Neuronal stem cell (in vitro differentiated cells): ENCODE data around the gene CEP112.

Experiments used
- DNase-seq: peaks from one replicate; pipeline ENCODE4 v3.0.0-alpha.2; 2013; ENCODE audit warnings: low spot score
- H2AFZ ChIP-seq: one replicate; pipeline ENCODE4 v1.6.1; 2013; ENCODE audit warnings: mild to moderate bottlenecking, low read length, inconsistent platforms
- H2AK5ac ChIP-seq: 2 replicates; pipeline ENCODE4 v1.6.1; 2013; ENCODE audit warnings: low read depth, mild to moderate bottlenecking, inconsistent platforms, low read length, moderate library complexity, mixed read lengths
- H2BK120ac ChIP-seq: 2 replicates; pipeline ENCODE4 v1.6.1; 2013; ENCODE audit warnings: low read depth, mild to moderate bottlenecking, inconsistent platforms, low read length, moderate library complexity, mixed read lengths
- H2BK12ac ChIP-seq: one replicate; pipeline ENCODE4 v1.6.1; 2013; ENCODE audit warnings: low read length, inconsistent platforms
- H2BK15ac ChIP-seq: 2 replicates; pipeline ENCODE4 v1.6.1; 2013; ENCODE audit warnings: mild to moderate bottlenecking, low read length, inconsistent platforms, mixed read lengths
- H2BK5ac ChIP-seq: one replicate; pipeline ENCODE4 v1.6.1; 2013; ENCODE audit warnings: inconsistent platforms, mild to moderate bottlenecking, low read length, moderate library complexity
- H3K14ac ChIP-seq: one replicate; pipeline ENCODE4 v1.6.1; 2013; ENCODE audit warnings: low read length, inconsistent platforms
- H3K18ac ChIP-seq: 2 replicates; pipeline ENCODE4 v1.6.1; 2013; ENCODE audit warnings: low read length, inconsistent platforms
- H3K23ac ChIP-seq: 2 replicates; pipeline ENCODE4 v1.6.1; 2013; ENCODE audit warnings: low read depth, mild to moderate bottlenecking, mixed read lengths, low read length, inconsistent platforms; ENCODE audit not compliant: poor library complexity
- H3K27ac ChIP-seq: replicated peaks from 3 replicates; pipeline ENCODE4 v1.5.1; 2013; ENCODE audit warnings: low read length, inconsistent platforms
- H3K27me3 ChIP-seq, 3 experiments: 2 replicates each; pipeline ENCODE4 v1.6.1; 2013; ENCODE audit warnings: low read length in 3 of 3, mild to moderate bottlenecking in 2 of 3, inconsistent platforms in 1 of 3, low read depth in 1 of 3, mixed read lengths in 1 of 3, moderate library complexity in 1 of 3; ENCODE audit not compliant: control insufficient read depth in 3 of 3, insufficient read depth in 3 of 3
- H3K36me3 ChIP-seq, 2 donors: replicated peaks in 1 of 2; 2 replicates each; pipeline ENCODE4 v1.6.1; 2013; ENCODE audit warnings: low read length in 2 of 2; ENCODE audit not compliant: control insufficient read depth in 2 of 2, insufficient read depth in 2 of 2
- H3K4ac ChIP-seq: 2 replicates; pipeline ENCODE4 v1.6.1; 2013; ENCODE audit warnings: inconsistent platforms, mild to moderate bottlenecking, low read length, moderate library complexity
- H3K4me1 ChIP-seq, 2 donors: 1 replicate in 1 of 2; 2 replicates in 1 of 2; pipeline ENCODE4 v1.6.1; 2013; ENCODE audit warnings: low read length in 2 of 2, low read depth in 1 of 2; ENCODE audit not compliant: control insufficient read depth in 2 of 2, insufficient read depth in 1 of 2
- H3K4me2 ChIP-seq: one replicate; pipeline ENCODE4 v1.6.1; 2013; ENCODE audit warnings: mild to moderate bottlenecking, low read length, inconsistent platforms; ENCODE audit not compliant: insufficient read depth, poor library complexity, severe bottlenecking
- H3K4me3 ChIP-seq, 2 donors: 2 replicates each; pipeline ENCODE4 v1.5.1; 2013; ENCODE audit warnings: low read length in 2 of 2, mild to moderate bottlenecking in 2 of 2, inconsistent platforms in 1 of 2, moderate library complexity in 1 of 2
- H3K79me1 ChIP-seq: one replicate; pipeline ENCODE4 v1.6.1; 2013; ENCODE audit warnings: low read depth, mild to moderate bottlenecking, inconsistent platforms, low read length, moderate library complexity
- H3K9ac ChIP-seq: one replicate; pipeline ENCODE4 v1.6.1; 2013; ENCODE audit warnings: mild to moderate bottlenecking, low read depth, low read length, inconsistent platforms; ENCODE audit not compliant: poor library complexity
- H3K9me3 ChIP-seq, 2 donors: replicated peaks in 1 of 2; 2 replicates each; pipeline versions ENCODE3 to v1.6.1; 2013; ENCODE audit warnings: low read length in 2 of 2, mild to moderate bottlenecking in 2 of 2, inconsistent platforms in 1 of 2, low read depth in 1 of 2, mixed read lengths in 1 of 2, moderate library complexity in 1 of 2; ENCODE audit not compliant: control insufficient read depth in 2 of 2, insufficient read depth in 1 of 2
- H4K8ac ChIP-seq: one replicate; pipeline ENCODE4 v1.6.1; 2013; ENCODE audit warnings: low read depth, mild to moderate bottlenecking, inconsistent platforms, low read length, moderate library complexity
- H4K91ac ChIP-seq: one replicate; pipeline ENCODE4 v1.6.1; 2013; ENCODE audit warnings: low read length, low read depth, mild to moderate bottlenecking, inconsistent platforms; ENCODE audit not compliant: poor library complexity
- WGBS, 2 donors: extraction: QIAGEN DNeasy Blood & Tissue Kit; methylation state at CpG; one replicate each; pipeline ENCODE4 v1.1.7; 2013; ENCODE audit warnings: missing lambda C conversion rate in 2 of 2, mixed read lengths in 1 of 2; ENCODE audit not compliant: insufficient read length in 2 of 2, insufficient replicate concordance in 1 of 2; ENCODE audit errors: extremely low coverage in 2 of 2; 5-methylcytosine and 5-hydroxymethylcytosine counted together

The CEP112 gene

DNA sequence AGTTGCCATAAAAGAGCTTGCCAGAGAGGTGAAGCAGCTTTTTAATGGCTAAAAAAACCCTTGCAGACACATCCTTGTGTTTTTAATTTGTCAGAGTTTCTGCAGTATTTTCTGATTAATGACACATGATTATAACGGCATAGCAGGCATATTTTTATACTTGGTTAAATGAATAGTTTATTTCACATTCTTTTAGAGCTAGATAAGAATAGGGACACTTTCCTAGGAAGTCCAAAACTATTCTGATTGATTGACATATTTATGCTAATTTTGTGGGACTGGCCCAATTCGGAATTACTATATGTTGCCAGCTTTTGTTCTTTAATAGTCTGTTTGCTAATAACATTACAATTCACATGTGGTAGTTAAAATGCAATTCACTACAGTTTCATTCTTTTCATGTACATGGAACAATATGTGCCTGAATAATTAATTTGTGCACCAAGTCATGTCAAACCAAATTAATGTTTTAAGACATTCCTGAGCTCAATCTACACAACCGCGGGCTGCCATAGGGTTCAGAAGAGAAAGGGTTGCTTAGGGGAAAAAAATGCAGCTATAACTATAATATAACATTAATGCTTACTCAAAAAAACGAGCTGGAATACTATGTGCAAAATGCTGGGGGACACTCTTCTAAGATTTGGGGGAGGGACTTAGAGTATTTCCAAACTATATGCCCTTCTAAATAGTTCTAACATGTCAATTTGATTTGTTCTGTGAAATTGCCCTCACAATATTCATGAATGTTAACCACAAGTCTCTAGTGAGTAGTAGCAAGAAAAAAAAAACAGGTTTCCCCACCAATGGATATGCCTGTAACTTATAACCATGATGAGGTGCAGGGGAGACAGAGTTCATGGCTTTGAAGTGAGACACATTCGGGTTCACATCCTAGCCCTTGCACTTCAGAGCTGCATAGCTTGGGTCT lies 305.4 kb downstream of the CEP112 start:
- no peak overlapping the region for H3K14ac ChIP-seq
- H2BK120ac ChIP-seq: no peak overlapping the region
- H2BK5ac ChIP-seq: no peak overlapping the region
- no peaks in the 10 kb centered on the region for H3K79me1 ChIP-seq
- H2BK15ac ChIP-seq: no peak overlapping the region
- no peaks in the 10 kb centered on the region for H3K36me3 ChIP-seq
- no peak overlapping the region for H3K9ac ChIP-seq
- WGBS, 2 donors: no CpG with 5 or more reads among the region's 6 CpGs
- H4K91ac ChIP-seq: no peak overlapping the region
- no peak overlapping the region for H3K18ac ChIP-seq
- DNase-seq: no peak
- no peak overlapping the region for H2BK12ac ChIP-seq
- H3K27me3 ChIP-seq: no peaks in the 10 kb centered on the region
- no peak overlapping the region for H2AK5ac ChIP-seq
- no peak overlapping the region for H4K8ac ChIP-seq
- H3K27ac ChIP-seq: no peak overlapping the region
- H3K9me3 ChIP-seq: no peaks in the 10 kb centered on the region
- no peak overlapping the region for H3K23ac ChIP-seq
- H3K4me1 ChIP-seq: no peaks in the 10 kb centered on the region
- H2AFZ ChIP-seq: no peak overlapping the region
- no peak overlapping the region for H3K4ac ChIP-seq
- no peak overlapping the region for H3K4me2 ChIP-seq
- no peak overlapping the region for H3K4me3 ChIP-seq

DNA sequence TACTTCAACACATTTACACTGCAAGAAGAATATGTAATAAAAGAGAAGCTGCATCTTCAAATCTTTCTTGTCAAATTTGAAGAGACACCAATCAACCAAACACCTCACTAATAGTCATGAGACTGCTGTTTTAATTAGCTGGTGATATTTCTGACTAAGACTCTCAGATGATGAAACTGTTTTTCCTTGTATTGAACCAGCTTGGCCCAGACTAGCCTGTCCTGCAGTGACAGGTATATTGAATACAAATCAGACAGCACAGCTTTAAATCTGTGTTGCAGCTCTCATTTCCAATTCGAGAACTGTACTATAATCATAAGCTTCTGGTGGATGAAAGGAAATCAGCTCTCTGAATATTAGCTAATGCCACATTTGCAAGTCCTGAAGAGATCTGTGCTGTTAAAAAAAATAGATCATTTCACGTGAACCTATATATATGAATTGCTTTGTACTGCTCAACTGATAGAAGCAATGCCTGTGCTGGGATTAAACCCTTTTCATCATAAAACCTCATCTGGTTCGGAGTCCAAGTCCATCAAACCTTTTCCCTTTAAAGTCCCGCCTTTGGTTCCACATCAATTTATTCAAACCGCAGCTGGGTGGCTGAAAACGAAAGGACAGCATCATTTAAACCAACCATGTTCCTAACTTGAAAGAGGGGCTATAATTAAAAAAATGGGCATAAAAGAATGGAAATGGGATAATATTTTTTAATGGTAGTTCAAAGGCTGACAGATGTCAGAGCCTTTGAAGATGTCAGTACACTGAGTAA lies 306.2 kb downstream of the CEP112 start:
- Histone ChIP-seq H3K27me3 (no peaks in the 10 kb centered on the region), H3K23ac (no peak overlapping the region), H3K4me3 (no peak overlapping the region), H3K4me2 (no peak overlapping the region), H2BK120ac (no peak overlapping the region), H3K36me3 (no peaks in the 10 kb centered on the region), H2AK5ac (no peak overlapping the region), H3K27ac (no peak overlapping the region), H3K79me1 (no peaks in the 10 kb centered on the region), H3K9ac (no peak overlapping the region), H3K14ac (no peak overlapping the region), H2BK5ac (no peak overlapping the region), H3K4ac (no peak overlapping the region), H4K8ac (no peak overlapping the region), H3K18ac (no peak overlapping the region), H4K91ac (no peak overlapping the region), H3K4me1 (no peaks in the 10 kb centered on the region), H3K9me3 (no peaks in the 10 kb centered on the region), H2BK15ac (no peak overlapping the region), H2BK12ac (no peak overlapping the region), H2AFZ (no peak overlapping the region)
- DNase-seq: no peak
- no CpG with 5 or more reads among the region's 6 CpGs for WGBS, 2 donors

DNA sequence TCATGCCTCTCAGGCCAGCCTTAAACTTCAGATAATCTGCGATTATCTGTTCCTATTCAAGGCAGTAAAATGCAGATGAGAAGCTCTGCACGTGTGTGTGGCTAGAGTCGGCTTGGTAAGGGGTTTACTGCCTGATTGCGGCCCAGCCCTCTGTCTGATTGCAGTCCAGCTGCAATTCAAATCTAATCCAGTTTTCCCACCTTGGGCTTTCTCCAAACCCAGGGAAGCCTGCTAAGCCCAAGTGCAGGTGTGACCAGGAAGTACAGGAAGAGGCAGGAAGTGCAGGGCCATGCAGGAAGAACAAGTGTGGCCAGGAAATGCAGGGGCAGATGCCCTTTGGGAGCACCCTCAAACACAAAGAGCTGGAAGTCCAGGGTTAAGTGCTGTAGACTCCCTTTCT lies 314.9 kb downstream of the CEP112 start:
- H3K9me3 ChIP-seq: peaks cover 4% of the 10 kb centered on the region in 2 donors
- no peak overlapping the region for H2AFZ ChIP-seq
- no peak overlapping the region for H2BK120ac ChIP-seq
- H3K27me3 ChIP-seq: no peaks in the 10 kb centered on the region
- H4K8ac ChIP-seq: no peak overlapping the region
- WGBS, 2 donors: no CpG with 5 or more reads among the region's 4 CpGs
- H3K36me3 ChIP-seq: peaks cover 0 to 2% of the 10 kb centered on the region in 2 donors
- no peak overlapping the region for H3K4me2 ChIP-seq
- no peak overlapping the region for H3K9ac ChIP-seq
- no peak overlapping the region for H3K18ac ChIP-seq
- H2BK15ac ChIP-seq: no peak overlapping the region
- H4K91ac ChIP-seq: no peak overlapping the region
- no peak overlapping the region for H3K14ac ChIP-seq
- no peak overlapping the region for H2AK5ac ChIP-seq
- no peaks in the 10 kb centered on the region for H3K79me1 ChIP-seq
- no peak overlapping the region for H2BK5ac ChIP-seq
- no peaks in the 10 kb centered on the region for H3K4me1 ChIP-seq
- H2BK12ac ChIP-seq: no peak overlapping the region
- no peak overlapping the region for H3K4ac ChIP-seq
- H3K4me3 ChIP-seq: no peak overlapping the region
- no peak overlapping the region for H3K23ac ChIP-seq
- DNase-seq: no peak
- no peak overlapping the region for H3K27ac ChIP-seq

DNA sequence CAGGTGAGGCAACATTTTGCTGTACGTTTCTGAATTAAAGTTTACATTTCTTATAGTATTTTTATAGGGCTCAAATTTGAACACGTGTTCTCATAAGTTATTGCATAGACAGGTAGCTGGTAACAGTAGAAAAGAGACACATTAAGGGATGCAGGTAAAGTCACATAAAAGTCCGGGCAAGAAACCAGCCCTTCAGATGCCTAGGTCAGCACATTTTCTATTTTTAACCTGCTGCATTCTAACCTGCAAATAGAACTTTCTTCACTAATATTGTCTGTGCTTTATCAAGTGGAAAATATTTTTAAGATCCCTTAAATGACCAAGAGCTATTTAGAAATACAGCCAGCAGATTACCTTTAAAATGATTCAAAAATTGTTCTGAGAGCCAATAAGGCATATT lies 323.1 kb downstream of the CEP112 start:
- peaks cover 1% of the 10 kb centered on the region for H3K79me1 ChIP-seq
- peaks cover 6 to 14% of the 10 kb centered on the region in 2 donors for H3K9me3 ChIP-seq
- WGBS, 2 donors: no CpG with 5 or more reads among the region's 3 CpGs
- no peak overlapping the region for H3K4me3 ChIP-seq
- H2BK5ac ChIP-seq: no peak overlapping the region
- no peak overlapping the region for H3K23ac ChIP-seq
- no peak overlapping the region for H2BK12ac ChIP-seq
- H2AK5ac ChIP-seq: no peak overlapping the region
- no peak overlapping the region for H3K4me2 ChIP-seq
- no peak for DNase-seq
- H3K4ac ChIP-seq: no peak overlapping the region
- no peak overlapping the region for H2BK15ac ChIP-seq
- H4K91ac ChIP-seq: no peak overlapping the region
- no peak overlapping the region for H3K9ac ChIP-seq
- no peak overlapping the region for H3K14ac ChIP-seq
- no peaks in the 10 kb centered on the region for H3K36me3 ChIP-seq
- peaks cover 0 to 3% (median 0%) of the 10 kb centered on the region in 3 experiments for H3K27me3 ChIP-seq
- H3K27ac ChIP-seq: no peak overlapping the region
- no peaks in the 10 kb centered on the region for H3K4me1 ChIP-seq
- no peak overlapping the region for H3K18ac ChIP-seq
- H2BK120ac ChIP-seq: no peak overlapping the region
- no peak overlapping the region for H4K8ac ChIP-seq
- no peak overlapping the region for H2AFZ ChIP-seq
